SK-N-SH (cell line): ENCODE measurements around the gene XK. TPM values are rescaled to one million over a fixed set of nuclear protein-coding genes. Genes with fewer than 3 reads are reported as not detected.

Experiments used
- CTCF ChIA-PET: fragments of 300-600, 350-600 bp; formaldehyde crosslinking; extraction: SDS; loops from one replicate; lab custom pipeline; 2021; lab: Yijun Ruan, JAX
- POLR2A ChIA-PET: fragments of 350-600 bp; sonication (Branson Sonifier 250); formaldehyde crosslinking; extraction: SDS; loops from one replicate; lab custom pipeline; 2020; ENCODE audit warnings: antibody characterized with exemption, inconsistent platforms; lab: Yijun Ruan, JAX
- DNase-seq: peaks from one replicate; pipeline ENCODE4 v3.0.0; 2012
- H2AFZ ChIP-seq: fragments of 200-600 bp; sonication (generic); 2 replicates; pipeline ENCODE4 v1.8.1; 2016; ENCODE audit warnings: antibody characterized with exemption, mild to moderate bottlenecking, low read depth
- H3F3A ChIP-seq: fragments of 200-600 bp; sonication (generic); replicated peaks from 2 replicates; pipeline ENCODE3; 2016; ENCODE audit warnings: antibody characterized with exemption, mild to moderate bottlenecking; ENCODE audit not compliant: insufficient read depth
- H3K27ac ChIP-seq, 2 experiments: fragments of 200-500 bp in 1 of 2; fragments of 200-600 bp in 1 of 2; sonication (Bioruptor generic) in 1 of 2; sonication (generic), shearing (Covaris generic) in 1 of 2; 2 replicates each; pipeline versions ENCODE4 v1.5.1 to v1.6.1; 2014 to 2016; ENCODE audit warnings: low read depth in 2 of 2, inconsistent platforms in 1 of 2, low read length in 1 of 2, mild to moderate bottlenecking in 1 of 2, mixed read lengths in 1 of 2
- H3K27me3 ChIP-seq: fragments of 200-600 bp; sonication (generic), shearing (Covaris generic); 2 replicates; pipeline ENCODE4 v1.6.1; 2016; ENCODE audit warnings: mixed run types; ENCODE audit not compliant: insufficient read depth
- H3K36me3 ChIP-seq, 2 experiments: fragments of 200-500 bp in 1 of 2; fragments of 200-600 bp in 1 of 2; sonication (Bioruptor generic) in 1 of 2; sonication (generic) in 1 of 2; replicated peaks in 1 of 2; 2 replicates each; pipeline versions ENCODE3 to v1.5.1; 2014 to 2016; ENCODE audit warnings: low read length in 1 of 2, mild to moderate bottlenecking in 1 of 2; ENCODE audit not compliant: insufficient read depth in 2 of 2, control insufficient read depth in 1 of 2
- H3K4me1 ChIP-seq, 2 experiments: fragments of 200-500 bp in 1 of 2; fragments of 200-600 bp in 1 of 2; sonication (Bioruptor generic) in 1 of 2; sonication (generic), shearing (Covaris generic) in 1 of 2; 2 replicates each; pipeline versions ENCODE4 v1.5.1 to v1.6.1; 2014 to 2016; ENCODE audit warnings: low read depth in 1 of 2, low read length in 1 of 2, mixed run types in 1 of 2; ENCODE audit not compliant: insufficient read depth in 2 of 2, control insufficient read depth in 1 of 2
- H3K4me2 ChIP-seq: fragments of 200-600 bp; sonication (generic), shearing (Covaris generic); 2 replicates; pipeline ENCODE4 v1.6.1; 2017; ENCODE audit warnings: mixed run types
- H3K4me3 ChIP-seq, 2 experiments: fragments of 200-500 bp in 1 of 2; fragments of 200-600 bp in 1 of 2; sonication (Bioruptor generic) in 1 of 2; sonication (generic), shearing (Covaris generic) in 1 of 2; 2 replicates each; pipeline versions ENCODE4 v1.5.1 to v1.8.1; 2014 to 2016; ENCODE audit warnings: low read depth in 2 of 2, inconsistent platforms in 1 of 2, low read length in 1 of 2, mild to moderate bottlenecking in 1 of 2, mixed read lengths in 1 of 2, moderate library complexity in 1 of 2
- H3K79me2 ChIP-seq: fragments of 200-600 bp; sonication (generic); 2 replicates; pipeline ENCODE4 v1.8.1; 2017; ENCODE audit warnings: mild to moderate bottlenecking; ENCODE audit not compliant: insufficient read depth
- H3K9ac ChIP-seq: fragments of 200-600 bp; sonication (generic); 2 replicates; pipeline ENCODE4 v1.6.1; 2017; ENCODE audit warnings: mixed run types
- H3K9me2 ChIP-seq: fragments of 200-600 bp; sonication (generic); 2 replicates; pipeline ENCODE4 v1.6.1; 2017; ENCODE audit warnings: mixed run types
- H3K9me3 ChIP-seq: fragments of 200-600 bp; sonication (generic); 2 replicates; pipeline ENCODE4 v1.6.1; 2017; ENCODE audit warnings: mixed run types, mild to moderate bottlenecking, moderate library complexity
- H4K20me1 ChIP-seq: fragments of 200-600 bp; sonication (generic); 2 replicates; pipeline ENCODE4 v1.6.1; 2017; ENCODE audit warnings: mild to moderate bottlenecking, mixed run types; ENCODE audit not compliant: insufficient read depth
- ELF1 ChIP-seq: IDR thresholded peaks from 2 replicates; pipeline ENCODE4 v1.4.0; 2012
- EP300 ChIP-seq, 2 experiments: IDR thresholded peaks; 2 replicates each; pipeline versions ENCODE4 v1.4.0 to v1.6.1; 2012; ENCODE audit warnings: borderline replicate concordance in 1 of 2, low read depth in 1 of 2, low read length in 1 of 2
- EZH2phosphoT487 ChIP-seq: fragments of 200-600 bp; sonication (generic); IDR thresholded peaks from 2 replicates; pipeline ENCODE4 v1.6.1; 2017; ENCODE audit warnings: low read depth, mixed run types, mild to moderate bottlenecking, antibody characterized with exemption, moderate library complexity, borderline replicate concordance
- MXI1 ChIP-seq: IDR thresholded peaks from 2 replicates; pipeline ENCODE4 v1.6.1; 2012; ENCODE audit warnings: mild to moderate bottlenecking, low read depth, low read length, improper control_type of control experiment
- NFIC ChIP-seq: IDR thresholded peaks from 2 replicates; pipeline ENCODE4 v1.4.0; 2012; ENCODE audit warnings: borderline replicate concordance
- POLR2AphosphoS5 ChIP-seq: IDR thresholded peaks from 2 replicates; pipeline ENCODE4 v1.6.1; 2012; ENCODE audit warnings: low read depth, low read length
- RCOR1 ChIP-seq: fragments of 150-350 bp; IDR thresholded peaks from 2 replicates; pipeline ENCODE4 v1.6.1; 2017; ENCODE audit warnings: antibody characterized with exemption, low read length
- RFX5 ChIP-seq: IDR thresholded peaks from 2 replicates; pipeline ENCODE4 v1.6.1; 2012; ENCODE audit warnings: mild to moderate bottlenecking, improper control_type of control experiment, low read length
- TEAD4 ChIP-seq: IDR thresholded peaks from 2 replicates; pipeline ENCODE4 v1.4.0; 2012; ENCODE audit warnings: mild to moderate bottlenecking, borderline replicate concordance; ENCODE audit not compliant: insufficient read depth
- YY1 ChIP-seq: IDR thresholded peaks from 2 replicates; pipeline ENCODE4 v1.4.0; 2012; ENCODE audit warnings: low read depth, mild to moderate bottlenecking
- WGBS: methylation state at CpG from one replicate; pipeline ENCODE4 v1.1.6; 2017; ENCODE audit warnings: low lambda C conversion rate; 5-methylcytosine and 5-hydroxymethylcytosine counted together
- polyA plus RNA-seq, 3 experiments: library from polyadenylated mRNA; depleted of rRNA; stranded (reverse); fragments of >200 nt; gene quantifications; 2 replicates each; pipeline ENCODE4 v1.2.3, GENCODE V29; 2012
- TF ChIP-seq, protein P1 (sequence below): IDR thresholded peaks from 2 replicates; pipeline ENCODE4 v1.6.1; 2012; ENCODE audit warnings: mild to moderate bottlenecking, low read depth, low read length, moderate library complexity
- TF ChIP-seq, protein P2 (sequence below): fragments of 150-350 bp; IDR thresholded peaks from 2 replicates; pipeline ENCODE4 v1.6.1; 2016; ENCODE audit warnings: mild to moderate bottlenecking, low read depth, low read length
- TF ChIP-seq, protein P3 (sequence below): fragments of 200-600 bp; sonication (generic); IDR thresholded peaks from 2 replicates; pipeline ENCODE4 v1.6.1; 2017; ENCODE audit warnings: antibody characterized with exemption, mild to moderate bottlenecking, moderate library complexity
- TF ChIP-seq, protein P4 (sequence below): IDR thresholded peaks from 2 replicates; pipeline ENCODE4; 2012
- TF ChIP-seq, protein P5 (sequence below): IDR thresholded peaks from 2 replicates; pipeline ENCODE4 v1.4.0; 2012; ENCODE audit warnings: low read depth, borderline replicate concordance

XK gene
- polyA plus RNA-seq, 1 of the 3 experiments (the other 2 are of a cell fraction): not detected

DNA sequence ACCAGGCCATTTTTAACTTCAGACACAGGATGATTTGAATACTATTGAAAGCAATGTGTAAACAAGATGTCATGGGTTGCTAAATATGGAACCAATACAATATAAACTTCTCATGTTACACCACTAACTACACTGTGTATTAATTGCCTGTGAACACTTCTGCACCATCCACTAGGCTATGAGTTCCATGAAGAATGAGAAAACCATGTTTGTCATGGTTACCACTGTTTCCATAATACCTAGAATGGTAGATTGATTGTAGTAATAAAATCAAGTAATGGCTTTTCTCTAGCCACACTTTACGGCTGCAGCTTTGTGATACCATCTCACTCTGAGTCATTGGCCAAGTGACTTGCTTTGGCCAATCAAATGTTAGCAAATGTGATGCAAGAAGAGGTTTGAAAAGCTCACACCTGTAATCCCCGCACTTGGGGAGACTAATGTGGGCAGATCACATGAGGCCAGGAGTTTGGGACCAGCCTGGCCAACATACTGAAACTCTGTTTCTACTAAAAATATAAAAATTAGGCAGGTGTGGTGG, 74.4 kb downstream of the XK start:
- Histone ChIP-seq H3K79me2 (no peaks in the 10 kb centered on the region), H3K4me1 (no peaks in the 10 kb centered on the region), H2AFZ (no peak overlapping the region), H3K9ac (no peak overlapping the region), H3K36me3 (no peaks in the 10 kb centered on the region), H3K9me2 (no peaks in the 10 kb centered on the region), H3K27ac (no peak overlapping the region), H3K4me2 (no peak overlapping the region), H3K9me3 (no peaks in the 10 kb centered on the region), H3K27me3 (no peaks in the 10 kb centered on the region), H3F3A (no peaks in the 10 kb centered on the region), H4K20me1 (no peaks in the 10 kb centered on the region), H3K4me3 (no peak overlapping the region)
- DNase-seq: no peak
- TF ChIP-seq, protein P1, sequence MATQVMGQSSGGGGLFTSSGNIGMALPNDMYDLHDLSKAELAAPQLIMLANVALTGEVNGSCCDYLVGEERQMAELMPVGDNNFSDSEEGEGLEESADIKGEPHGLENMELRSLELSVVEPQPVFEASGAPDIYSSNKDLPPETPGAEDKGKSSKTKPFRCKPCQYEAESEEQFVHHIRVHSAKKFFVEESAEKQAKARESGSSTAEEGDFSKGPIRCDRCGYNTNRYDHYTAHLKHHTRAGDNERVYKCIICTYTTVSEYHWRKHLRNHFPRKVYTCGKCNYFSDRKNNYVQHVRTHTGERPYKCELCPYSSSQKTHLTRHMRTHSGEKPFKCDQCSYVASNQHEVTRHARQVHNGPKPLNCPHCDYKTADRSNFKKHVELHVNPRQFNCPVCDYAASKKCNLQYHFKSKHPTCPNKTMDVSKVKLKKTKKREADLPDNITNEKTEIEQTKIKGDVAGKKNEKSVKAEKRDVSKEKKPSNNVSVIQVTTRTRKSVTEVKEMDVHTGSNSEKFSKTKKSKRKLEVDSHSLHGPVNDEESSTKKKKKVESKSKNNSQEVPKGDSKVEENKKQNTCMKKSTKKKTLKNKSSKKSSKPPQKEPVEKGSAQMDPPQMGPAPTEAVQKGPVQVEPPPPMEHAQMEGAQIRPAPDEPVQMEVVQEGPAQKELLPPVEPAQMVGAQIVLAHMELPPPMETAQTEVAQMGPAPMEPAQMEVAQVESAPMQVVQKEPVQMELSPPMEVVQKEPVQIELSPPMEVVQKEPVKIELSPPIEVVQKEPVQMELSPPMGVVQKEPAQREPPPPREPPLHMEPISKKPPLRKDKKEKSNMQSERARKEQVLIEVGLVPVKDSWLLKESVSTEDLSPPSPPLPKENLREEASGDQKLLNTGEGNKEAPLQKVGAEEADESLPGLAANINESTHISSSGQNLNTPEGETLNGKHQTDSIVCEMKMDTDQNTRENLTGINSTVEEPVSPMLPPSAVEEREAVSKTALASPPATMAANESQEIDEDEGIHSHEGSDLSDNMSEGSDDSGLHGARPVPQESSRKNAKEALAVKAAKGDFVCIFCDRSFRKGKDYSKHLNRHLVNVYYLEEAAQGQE: no peak
- no peak for TF ChIP-seq NFIC
- TF ChIP-seq YY1: no peak
- ChIA-PET POLR2A (no interaction called here), CTCF (no interaction called here)
- 9% methylated on average over 2 of the region's 2 CpGs for WGBS

DNA sequence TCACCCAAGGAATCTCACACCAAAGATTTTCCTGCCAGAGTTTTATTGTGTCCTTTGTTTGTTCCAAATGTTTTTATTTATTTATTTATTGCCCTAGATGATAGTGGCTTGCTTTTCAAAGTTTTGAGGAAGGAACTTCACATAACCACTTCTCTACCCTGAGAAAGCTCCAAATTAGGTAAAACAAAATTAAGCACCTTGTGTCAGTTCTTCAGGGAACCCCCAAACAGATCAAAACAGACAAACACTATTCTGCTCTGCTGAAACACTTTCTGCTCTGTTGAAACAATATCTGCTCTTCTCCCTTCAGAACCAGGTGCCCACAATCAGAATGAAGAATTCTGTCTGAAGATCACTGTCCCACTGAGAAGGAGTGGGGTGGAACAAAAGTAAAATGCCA, 77.8 kb downstream of the XK start:
- no peak overlapping the region for H3K4me3 ChIP-seq
- no peak for DNase-seq
- H3K9me3 ChIP-seq: no peaks in the 10 kb centered on the region
- TF ChIP-seq EZH2phosphoT487: no peak
- TF ChIP-seq, protein P2, sequence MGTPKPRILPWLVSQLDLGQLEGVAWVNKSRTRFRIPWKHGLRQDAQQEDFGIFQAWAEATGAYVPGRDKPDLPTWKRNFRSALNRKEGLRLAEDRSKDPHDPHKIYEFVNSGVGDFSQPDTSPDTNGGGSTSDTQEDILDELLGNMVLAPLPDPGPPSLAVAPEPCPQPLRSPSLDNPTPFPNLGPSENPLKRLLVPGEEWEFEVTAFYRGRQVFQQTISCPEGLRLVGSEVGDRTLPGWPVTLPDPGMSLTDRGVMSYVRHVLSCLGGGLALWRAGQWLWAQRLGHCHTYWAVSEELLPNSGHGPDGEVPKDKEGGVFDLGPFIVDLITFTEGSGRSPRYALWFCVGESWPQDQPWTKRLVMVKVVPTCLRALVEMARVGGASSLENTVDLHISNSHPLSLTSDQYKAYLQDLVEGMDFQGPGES: no peak
- TF ChIP-seq ELF1: no peak
- no peak for TF ChIP-seq EP300 (IDR thresholded peaks at IDR 0.05; ENCODE audit: borderline replicate concordance in 1 of 2, low read depth in 1 of 2, low read length in 1 of 2)
- TF ChIP-seq, protein P3, sequence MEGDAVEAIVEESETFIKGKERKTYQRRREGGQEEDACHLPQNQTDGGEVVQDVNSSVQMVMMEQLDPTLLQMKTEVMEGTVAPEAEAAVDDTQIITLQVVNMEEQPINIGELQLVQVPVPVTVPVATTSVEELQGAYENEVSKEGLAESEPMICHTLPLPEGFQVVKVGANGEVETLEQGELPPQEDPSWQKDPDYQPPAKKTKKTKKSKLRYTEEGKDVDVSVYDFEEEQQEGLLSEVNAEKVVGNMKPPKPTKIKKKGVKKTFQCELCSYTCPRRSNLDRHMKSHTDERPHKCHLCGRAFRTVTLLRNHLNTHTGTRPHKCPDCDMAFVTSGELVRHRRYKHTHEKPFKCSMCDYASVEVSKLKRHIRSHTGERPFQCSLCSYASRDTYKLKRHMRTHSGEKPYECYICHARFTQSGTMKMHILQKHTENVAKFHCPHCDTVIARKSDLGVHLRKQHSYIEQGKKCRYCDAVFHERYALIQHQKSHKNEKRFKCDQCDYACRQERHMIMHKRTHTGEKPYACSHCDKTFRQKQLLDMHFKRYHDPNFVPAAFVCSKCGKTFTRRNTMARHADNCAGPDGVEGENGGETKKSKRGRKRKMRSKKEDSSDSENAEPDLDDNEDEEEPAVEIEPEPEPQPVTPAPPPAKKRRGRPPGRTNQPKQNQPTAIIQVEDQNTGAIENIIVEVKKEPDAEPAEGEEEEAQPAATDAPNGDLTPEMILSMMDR: no peak
- TF ChIP-seq, protein P4, sequence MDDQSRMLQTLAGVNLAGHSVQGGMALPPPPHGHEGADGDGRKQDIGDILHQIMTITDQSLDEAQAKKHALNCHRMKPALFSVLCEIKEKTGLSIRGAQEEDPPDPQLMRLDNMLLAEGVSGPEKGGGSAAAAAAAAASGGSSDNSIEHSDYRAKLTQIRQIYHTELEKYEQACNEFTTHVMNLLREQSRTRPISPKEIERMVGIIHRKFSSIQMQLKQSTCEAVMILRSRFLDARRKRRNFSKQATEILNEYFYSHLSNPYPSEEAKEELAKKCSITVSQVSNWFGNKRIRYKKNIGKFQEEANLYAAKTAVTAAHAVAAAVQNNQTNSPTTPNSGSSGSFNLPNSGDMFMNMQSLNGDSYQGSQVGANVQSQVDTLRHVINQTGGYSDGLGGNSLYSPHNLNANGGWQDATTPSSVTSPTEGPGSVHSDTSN: no peak
- no peak for TF ChIP-seq POLR2AphosphoS5
- TF ChIP-seq MXI1: no peak
- TF ChIP-seq RCOR1: no peak
- TF ChIP-seq YY1: no peak
- TF ChIP-seq, protein P5, sequence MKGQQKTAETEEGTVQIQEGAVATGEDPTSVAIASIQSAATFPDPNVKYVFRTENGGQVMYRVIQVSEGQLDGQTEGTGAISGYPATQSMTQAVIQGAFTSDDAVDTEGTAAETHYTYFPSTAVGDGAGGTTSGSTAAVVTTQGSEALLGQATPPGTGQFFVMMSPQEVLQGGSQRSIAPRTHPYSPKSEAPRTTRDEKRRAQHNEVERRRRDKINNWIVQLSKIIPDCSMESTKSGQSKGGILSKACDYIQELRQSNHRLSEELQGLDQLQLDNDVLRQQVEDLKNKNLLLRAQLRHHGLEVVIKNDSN: no peak
- TF ChIP-seq RFX5: no peak
- no peak for TF ChIP-seq TEAD4
- H3F3A ChIP-seq: no peaks in the 10 kb centered on the region
- no peaks in the 10 kb centered on the region for H3K79me2 ChIP-seq
- no peak overlapping the region for H3K27ac ChIP-seq
- no peaks in the 10 kb centered on the region for H3K9me2 ChIP-seq
- H4K20me1 ChIP-seq: no peaks in the 10 kb centered on the region
- H3K9ac ChIP-seq: no peak overlapping the region
- H3K27me3 ChIP-seq: no peaks in the 10 kb centered on the region
- ChIA-PET POLR2A (no interaction called here), CTCF (interaction anchor here (0.7 to 2.4 kb wide), 2 partner anchors 18 to 60 kb away, joined by 3 to 12 read pairs; no protein-coding TSS in a partner anchor)
- H3K36me3 ChIP-seq: no peaks in the 10 kb centered on the region
- no peaks in the 10 kb centered on the region for H3K4me1 ChIP-seq
- no peak overlapping the region for H2AFZ ChIP-seq
- no peak overlapping the region for H3K4me2 ChIP-seq
